ENCODE measurements around the gene KPNA1. TPM values are rescaled to one million over a fixed set of nuclear protein-coding genes. Genes with fewer than 3 reads are reported as not detected.

KPNA1 gene
- polyA plus RNA-seq, 1 of the 3 experiments (the other 2 are of a cell fraction), result 21.6 TPM

GRCh38 chr3:122410111-122410510 lies 104.6 kb downstream of the KPNA1 start (continued):
- no peak for TF ChIP-seq FOXJ3 (CRISPR knock-in tag; IDR thresholded peaks at IDR 0.05)
- no peak for TF ChIP-seq RFX5 (IDR thresholded peaks at IDR 0.05; ENCODE audit: low read length)
- TF ChIP-seq USF1 (IDR thresholded peaks at IDR 0.05; ENCODE audit: borderline replicate concordance, low read depth), result no peak
- TF ChIP-seq ELF1 (IDR thresholded peaks at IDR 0.05), result no peak
- TF ChIP-seq JUND (IDR thresholded peaks at IDR 0.05), result no peak
- TF ChIP-seq FOSL2 (IDR thresholded peaks at IDR 0.05; ENCODE audit: borderline replicate concordance, low read depth), result no peak

- Histone ChIP-seq H2AFZ (ENCODE audit: low read depth) (no peak overlapping the region), H3K27me3 (ENCODE audit: insufficient read depth) (no peaks in the 10 kb centered on the region), H3K4me3 (ENCODE audit: low read depth in 2 of 2, low read length in 1 of 2) (no peak overlapping the region), H3K4me1 (ENCODE audit: control insufficient read depth in 1 of 2, insufficient read depth in 2 of 2, low read depth in 1 of 2, low read length in 1 of 2) (peaks cover 0 to 2% of the 10 kb centered on the region in 2 experiments; a peak in 1 of 4 replicates), H3K9me3 (no peaks in the 10 kb centered on the region), H3K9me2 (no peaks in the 10 kb centered on the region), H3K4me2 (no peak overlapping the region), H3K79me2 (ENCODE audit: insufficient read depth) (peaks cover 27% of the 10 kb centered on the region), H3K27ac (ENCODE audit: low read depth in 2 of 2, low read length in 1 of 2) (no peak overlapping the region), H3F3A (replicated peaks; ENCODE audit: insufficient read depth) (peaks cover 2% of the 10 kb centered on the region), H4K20me1 (ENCODE audit: insufficient read depth) (no peaks in the 10 kb centered on the region), H3K9ac (no peak overlapping the region), H3K36me3 (replicated peaks in 1 of 2; ENCODE audit: control insufficient read depth in 1 of 2, insufficient read depth in 2 of 2, low read length in 1 of 2) (peaks cover 37 to 50% of the 10 kb centered on the region in 2 experiments)
- ChIA-PET CTCF (interaction anchor here (0.6 to 1.2 kb wide), 2 partner anchors 25 to 129 kb away, joined by 3 to 4 read pairs; partner anchors contain the start of gene FAM162A), POLR2A (no interaction called here)
- DNase-seq, result no peak
- WGBS (ENCODE audit: low lambda C conversion rate), result 84% methylated on average over 6 of the region's 6 CpGs
- TF ChIP-seq FOSL2 (IDR thresholded peaks at IDR 0.05; ENCODE audit: borderline replicate concordance, low read depth) (no peak), RFX5 (IDR thresholded peaks at IDR 0.05; ENCODE audit: low read length) (no peak)
Measured at GRCh38 chr3:122409446-122409845, 105.3 kb downstream of the KPNA1 start.

- Histone ChIP-seq H3K27me3 (ENCODE audit: insufficient read depth) (no peaks in the 10 kb centered on the region), H3K9me2 (no peaks in the 10 kb centered on the region), H3K9me3 (no peaks in the 10 kb centered on the region), H3K36me3 (replicated peaks in 1 of 2; ENCODE audit: control insufficient read depth in 1 of 2, insufficient read depth in 2 of 2, low read length in 1 of 2) (peaks cover 32 to 49% of the 10 kb centered on the region in 2 experiments), H2AFZ (ENCODE audit: low read depth) (no peak overlapping the region), H3K79me2 (ENCODE audit: insufficient read depth) (peaks cover 12% of the 10 kb centered on the region; the same call in 1 of the 2 replicates), H3F3A (replicated peaks; ENCODE audit: insufficient read depth) (peaks cover 12% of the 10 kb centered on the region), H3K4me1 (ENCODE audit: control insufficient read depth in 1 of 2, insufficient read depth in 2 of 2, low read depth in 1 of 2, low read length in 1 of 2) (no peaks in the 10 kb centered on the region), H3K4me2 (no peak overlapping the region), H3K4me3 (ENCODE audit: low read depth in 2 of 2, low read length in 1 of 2) (no peak overlapping the region), H4K20me1 (ENCODE audit: insufficient read depth) (no peaks in the 10 kb centered on the region), H3K9ac (no peak overlapping the region), H3K27ac (ENCODE audit: low read depth in 2 of 2, low read length in 1 of 2) (no peak overlapping the region)
- TF ChIP-seq FOXM1 (IDR thresholded peaks at IDR 0.05; ENCODE audit: low read depth), result no peak
- no peak for TF ChIP-seq RXRA (IDR thresholded peaks at IDR 0.05; ENCODE audit: borderline replicate concordance, low read depth)
- no peak for TF ChIP-seq NFIC (IDR thresholded peaks at IDR 0.05; ENCODE audit: borderline replicate concordance)
- no peak for TF ChIP-seq GATA2 (CRISPR knock-in tag; IDR thresholded peaks at IDR 0.05)
- ChIA-PET POLR2A (no interaction called here), CTCF (interaction anchor here (0.7 to 1.6 kb wide), 2 partner anchors 15 to 102 kb away, joined by 3 to 11 read pairs; no protein-coding TSS in a partner anchor)
- DNase-seq, result no peak
- 100% methylated on average over 1 of the region's 1 CpG for WGBS (ENCODE audit: low lambda C conversion rate)
Measured at GRCh38 chr3:122407946-122408345, 106.8 kb downstream of the KPNA1 start.

GRCh38 chr3:122406198-122406597 lies 108.5 kb downstream of the KPNA1 start:
- TF ChIP-seq TCF12 (IDR thresholded peaks at IDR 0.05) (no peak), RXRA (IDR thresholded peaks at IDR 0.05; ENCODE audit: borderline replicate concordance, low read depth) (no peak), NRF1 (IDR thresholded peaks at IDR 0.05; ENCODE audit: low read depth, low read length) (no peak), JUND (IDR thresholded peaks at IDR 0.05) (no peak), MXI1 (IDR thresholded peaks at IDR 0.05; ENCODE audit: low read depth, low read length) (no peak), MEF2A (IDR thresholded peaks at IDR 0.05; ENCODE audit: borderline replicate concordance, low read depth) (no peak)
- ChIA-PET POLR2A (no interaction called here), CTCF (interaction anchor here (0.7 to 0.9 kb wide), 2 partner anchors 13 to 1083 kb away, joined by 3 to 4 read pairs; no protein-coding TSS in a partner anchor)
- DNase-seq, result no peak
- no peak overlapping the region for H3K9ac ChIP-seq
- no peak overlapping the region for H3K4me3 ChIP-seq (ENCODE audit: low read depth in 2 of 2, low read length in 1 of 2)
- H3F3A ChIP-seq (replicated peaks; ENCODE audit: insufficient read depth), result peaks cover 17% of the 10 kb centered on the region
- H4K20me1 ChIP-seq (ENCODE audit: insufficient read depth), result no peaks in the 10 kb centered on the region
- H2AFZ ChIP-seq (ENCODE audit: low read depth), result no peak overlapping the region
- H3K9me2 ChIP-seq, result no peaks in the 10 kb centered on the region
- H3K4me2 ChIP-seq, result no peak overlapping the region
- WGBS (ENCODE audit: low lambda C conversion rate), result 88% methylated on average over 2 of the region's 4 CpGs
- peaks cover 29 to 46% of the 10 kb centered on the region in 2 experiments for H3K36me3 ChIP-seq (replicated peaks in 1 of 2; ENCODE audit: control insufficient read depth in 1 of 2, insufficient read depth in 2 of 2, low read length in 1 of 2)
- H3K27me3 ChIP-seq (ENCODE audit: insufficient read depth), result no peaks in the 10 kb centered on the region
- H3K79me2 ChIP-seq (ENCODE audit: insufficient read depth), result no peaks in the 10 kb centered on the region
- no peak overlapping the region for H3K27ac ChIP-seq (ENCODE audit: low read depth in 2 of 2, low read length in 1 of 2)
- no peaks in the 10 kb centered on the region for H3K4me1 ChIP-seq (ENCODE audit: control insufficient read depth in 1 of 2, insufficient read depth in 2 of 2, low read depth in 1 of 2, low read length in 1 of 2)
- no peaks in the 10 kb centered on the region for H3K9me3 ChIP-seq

All from SK-N-SH (cell line).